Erythroblast (primary cell): ENCODE data around the gene TMEM229B.

Experiments
- GATA1 ChIP-seq: IDR thresholded peaks from 2 replicates; pipeline ENCODE4 v1.6.1; 2011; ENCODE audit warnings: low read depth, mild to moderate bottlenecking, control low read depth, low read length, moderate library complexity
- POLR2A ChIP-seq: IDR thresholded peaks from 2 replicates; pipeline ENCODE4 v1.6.1; 2011; ENCODE audit warnings: mild to moderate bottlenecking, low read length

- no peak for TF ChIP-seq POLR2A
- TF ChIP-seq GATA1: no peak
Measured at GRCh38 chr14:67529947-67530935, 41.7 kb upstream of the TMEM229B start.
